OCI-LY7 (cell line): ENCODE results near the gene ACOT9.

ENCODE experiments used
- EZH2phosphoT487 ChIP-seq: fragments of 200-600 bp; sonication (generic); IDR thresholded peaks from 2 replicates; pipeline ENCODE4 v1.6.1; 2018; ENCODE audit warnings: low read depth, borderline replicate concordance, mild to moderate bottlenecking, mixed run types, antibody characterized with exemption, low read length, moderate library complexity, mixed read lengths
- TF ChIP-seq, protein P1 (sequence below): fragments of 200-600 bp; sonication (generic); conservative IDR thresholded peaks from 2 replicates; pipeline ENCODE4 v1.5.1; 2014; ENCODE audit warnings: mild to moderate bottlenecking, antibody characterized with exemption, low read length, moderate library complexity, mixed read lengths

DNA sequence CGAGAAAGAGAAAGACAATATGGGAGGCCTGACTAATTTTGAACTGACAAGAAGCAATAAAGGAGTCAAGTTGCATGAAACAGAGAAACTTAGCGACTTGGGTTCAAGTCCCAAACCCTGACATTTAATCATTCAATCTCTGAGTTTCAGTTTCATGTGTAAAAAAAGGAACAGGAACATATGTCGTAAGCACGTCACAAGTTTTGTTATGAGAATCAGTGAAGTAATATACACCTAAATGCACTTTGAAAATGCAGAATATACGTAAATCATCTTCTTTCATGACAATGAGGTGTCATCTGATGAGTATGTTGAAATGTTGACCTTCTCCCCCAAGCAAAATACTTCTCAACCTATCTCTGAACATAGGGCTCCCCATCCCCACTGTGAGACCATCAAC is 10.4 kb downstream of the ACOT9 start:
- TF ChIP-seq, protein P1, sequence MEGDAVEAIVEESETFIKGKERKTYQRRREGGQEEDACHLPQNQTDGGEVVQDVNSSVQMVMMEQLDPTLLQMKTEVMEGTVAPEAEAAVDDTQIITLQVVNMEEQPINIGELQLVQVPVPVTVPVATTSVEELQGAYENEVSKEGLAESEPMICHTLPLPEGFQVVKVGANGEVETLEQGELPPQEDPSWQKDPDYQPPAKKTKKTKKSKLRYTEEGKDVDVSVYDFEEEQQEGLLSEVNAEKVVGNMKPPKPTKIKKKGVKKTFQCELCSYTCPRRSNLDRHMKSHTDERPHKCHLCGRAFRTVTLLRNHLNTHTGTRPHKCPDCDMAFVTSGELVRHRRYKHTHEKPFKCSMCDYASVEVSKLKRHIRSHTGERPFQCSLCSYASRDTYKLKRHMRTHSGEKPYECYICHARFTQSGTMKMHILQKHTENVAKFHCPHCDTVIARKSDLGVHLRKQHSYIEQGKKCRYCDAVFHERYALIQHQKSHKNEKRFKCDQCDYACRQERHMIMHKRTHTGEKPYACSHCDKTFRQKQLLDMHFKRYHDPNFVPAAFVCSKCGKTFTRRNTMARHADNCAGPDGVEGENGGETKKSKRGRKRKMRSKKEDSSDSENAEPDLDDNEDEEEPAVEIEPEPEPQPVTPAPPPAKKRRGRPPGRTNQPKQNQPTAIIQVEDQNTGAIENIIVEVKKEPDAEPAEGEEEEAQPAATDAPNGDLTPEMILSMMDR: no peak
- TF ChIP-seq EZH2phosphoT487: no peak
